ENCODE data around the gene COPG1.

COPG1 gene

DNA sequence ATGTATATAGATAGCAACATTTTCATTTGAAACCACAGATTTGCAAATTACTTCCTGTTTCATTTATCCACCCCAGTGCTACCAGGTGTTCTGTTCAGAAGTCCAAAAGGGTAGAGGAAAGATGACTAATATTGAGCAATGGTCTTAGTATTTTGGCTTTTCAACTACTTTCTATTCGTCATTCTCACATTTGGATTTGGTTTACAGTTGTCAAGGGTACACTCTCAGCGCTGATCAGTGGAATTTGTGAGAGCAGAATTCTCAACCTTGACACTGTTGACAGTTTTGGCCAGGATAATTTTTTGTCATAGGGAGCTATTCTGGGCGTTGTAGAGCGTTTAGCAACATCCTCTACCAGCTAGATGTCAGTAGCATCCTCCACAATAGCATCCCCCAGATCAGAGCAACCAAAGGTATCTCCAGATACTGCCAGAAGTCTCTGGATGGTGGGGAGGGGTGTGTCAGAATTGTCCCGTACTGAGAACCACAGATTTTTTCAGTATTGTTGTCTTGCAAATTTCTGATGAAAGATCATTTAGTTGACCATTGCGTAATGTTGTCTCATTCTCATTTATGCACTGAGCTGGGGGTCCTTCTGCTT is 33.4 kb downstream of the COPG1 start:
- DNase-seq = no peak

DNA sequence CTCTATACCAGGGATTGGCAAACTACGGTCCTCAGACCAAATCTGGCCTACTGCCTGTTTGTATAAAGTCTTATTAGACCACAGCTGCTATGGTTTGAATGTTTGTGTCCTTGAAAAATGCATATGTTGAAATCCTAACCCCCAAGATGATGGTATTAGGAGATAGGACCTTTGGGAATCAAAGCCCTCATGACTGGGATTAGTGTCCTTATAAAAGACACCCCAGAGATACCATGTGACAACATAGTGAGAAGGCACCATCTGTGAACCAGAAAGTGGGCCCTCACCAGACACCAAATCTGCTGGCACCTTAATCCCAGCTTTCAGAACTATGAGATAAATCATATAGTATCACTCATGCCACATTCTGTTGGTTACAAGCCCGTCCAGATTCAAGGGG is 36.7 kb downstream of the COPG1 start:
- DNase-seq = no peak

DNA sequence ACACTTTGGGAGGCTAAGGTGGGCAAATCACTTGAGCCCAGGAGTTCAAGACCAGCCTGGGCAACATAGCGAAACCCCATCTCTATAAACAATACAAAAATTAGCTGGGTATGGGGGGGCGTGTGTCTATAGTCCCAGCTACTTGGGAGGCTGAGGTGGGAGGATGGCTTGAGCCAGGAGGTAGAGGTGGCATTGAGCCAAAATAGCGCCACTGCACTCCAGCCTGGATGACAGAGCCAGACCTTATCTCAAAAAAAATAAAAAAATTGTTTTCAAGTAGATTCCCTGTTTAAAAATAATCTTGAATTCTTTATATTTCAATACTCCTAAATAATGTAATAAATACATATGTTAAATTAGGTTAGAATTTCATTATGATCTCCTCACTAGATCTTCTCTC is 39.0 kb downstream of the COPG1 start:
- no peak for DNase-seq

DNA sequence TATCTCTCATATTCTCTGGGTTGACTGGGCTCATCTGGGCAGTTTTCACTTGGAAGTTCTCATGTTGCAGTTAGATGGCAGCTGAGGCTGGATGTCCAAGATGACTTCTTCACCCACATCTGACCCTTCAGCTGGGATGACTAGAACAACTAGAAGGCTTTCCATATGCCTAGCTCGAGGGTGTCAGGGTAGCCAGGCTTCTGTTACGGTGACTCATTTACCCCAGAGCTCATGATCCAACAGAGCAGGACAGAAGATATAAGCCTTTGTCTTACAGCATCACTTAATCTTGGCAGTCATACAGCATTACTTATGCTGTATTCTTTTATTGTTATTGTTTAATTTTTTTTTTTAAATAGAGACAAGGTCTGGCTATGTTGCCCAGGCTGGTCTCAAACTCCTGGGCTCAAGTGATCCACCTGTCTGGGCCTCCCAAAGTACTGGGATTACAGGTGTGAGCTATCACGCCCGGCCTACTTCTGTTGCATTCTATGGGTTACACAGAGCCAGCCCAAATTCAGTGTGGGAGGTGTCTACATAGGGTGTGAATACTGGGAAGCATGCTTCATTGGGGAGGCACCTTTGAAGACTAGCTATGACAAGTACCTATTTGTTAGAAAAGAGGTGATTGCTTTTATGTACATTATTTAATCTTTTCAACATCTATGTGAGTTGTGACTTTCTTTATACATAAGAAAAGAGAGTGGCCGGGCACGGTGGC is 40.0 kb downstream of the COPG1 start:
- DNase-seq = no peak

DNA sequence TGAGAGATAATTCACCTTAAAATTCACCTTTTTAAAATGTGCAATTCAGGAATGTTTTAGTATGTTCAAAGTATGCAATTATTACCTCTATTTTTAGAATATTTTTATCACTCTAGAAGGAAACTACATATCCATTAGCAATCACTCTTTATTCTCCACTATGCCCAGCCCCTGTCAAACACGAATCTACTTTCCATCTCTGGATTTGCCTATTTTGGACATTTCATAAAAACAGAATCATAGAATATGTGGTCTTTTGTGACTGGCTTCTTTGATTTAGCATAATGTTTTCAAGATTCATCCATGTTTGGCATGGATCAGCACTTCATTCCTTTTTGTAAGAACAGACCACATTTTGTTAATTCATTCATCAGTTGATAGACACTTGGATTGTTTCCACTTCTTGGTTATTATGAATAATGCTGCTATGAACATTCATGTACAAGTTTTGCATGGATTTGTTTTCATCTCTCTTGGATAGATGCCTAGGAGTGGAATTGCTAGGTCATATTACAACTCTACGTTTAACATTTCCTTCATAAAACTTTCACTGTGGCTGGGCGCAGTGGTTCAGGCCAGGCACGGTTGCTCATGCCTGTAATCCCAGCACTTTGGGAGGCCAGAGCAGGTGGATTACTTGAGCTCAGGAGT is 42.0 kb downstream of the COPG1 start:
- DNase-seq = no peak

DNA sequence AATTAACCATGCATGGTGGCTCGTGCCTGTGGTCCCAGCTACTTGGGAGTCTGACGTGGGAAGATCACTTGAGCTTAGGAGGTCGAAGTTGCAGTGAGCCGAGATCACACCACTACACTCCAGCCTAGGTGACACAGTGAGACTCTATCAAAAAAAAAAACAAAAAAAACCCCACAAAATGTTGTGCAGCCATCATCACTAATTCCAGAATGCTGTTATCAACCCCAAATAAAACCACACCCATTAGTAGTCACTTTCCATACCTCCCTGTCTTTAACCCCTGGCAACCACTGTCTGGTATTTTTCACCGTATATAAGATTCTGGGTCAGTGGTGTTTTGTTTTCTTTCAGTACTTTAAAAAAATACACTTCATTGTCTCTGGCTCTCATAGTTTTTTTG is 45.9 kb downstream of the COPG1 start:
- no peak for DNase-seq

DNA sequence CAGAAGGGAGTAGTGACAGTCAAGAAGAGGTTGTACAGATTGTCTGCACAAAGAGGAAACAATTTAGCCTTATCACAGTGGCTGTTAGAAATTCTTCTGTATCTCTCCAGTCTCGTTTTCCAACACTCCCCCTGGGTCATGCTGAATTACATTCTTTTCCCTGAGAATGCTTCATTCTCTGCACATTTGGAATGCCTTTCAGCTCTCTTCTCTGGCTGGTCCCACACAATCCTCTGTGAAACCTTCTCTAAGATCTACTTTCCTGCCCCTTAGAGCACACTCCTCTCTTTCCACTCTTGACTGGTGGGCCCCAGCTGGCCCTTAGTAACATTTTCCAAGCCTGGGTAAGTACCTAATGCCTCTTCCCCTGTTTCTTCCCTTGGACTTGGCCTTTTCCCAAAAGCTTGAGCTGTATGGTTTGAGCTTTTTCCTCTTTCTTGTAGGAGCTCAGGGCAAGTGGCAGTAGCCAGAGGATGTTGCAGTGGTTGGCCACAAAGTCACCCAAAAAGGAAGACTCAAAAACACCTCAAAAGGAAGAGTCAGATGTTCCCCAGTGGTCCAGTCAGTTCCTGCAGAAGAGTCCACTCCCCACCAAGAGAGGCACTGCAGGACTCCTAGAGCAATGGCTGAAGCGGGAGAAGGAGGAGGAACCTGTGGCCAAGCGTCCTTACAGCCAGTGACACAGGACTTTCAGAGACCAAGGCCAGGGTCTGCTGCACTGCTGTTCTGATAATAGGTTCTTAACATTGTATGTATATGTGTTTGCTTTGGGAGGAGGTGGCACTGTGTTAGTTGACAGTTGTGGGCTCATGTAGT is 54.9 kb downstream of the COPG1 start:
- DNase-seq = no peak

DNA sequence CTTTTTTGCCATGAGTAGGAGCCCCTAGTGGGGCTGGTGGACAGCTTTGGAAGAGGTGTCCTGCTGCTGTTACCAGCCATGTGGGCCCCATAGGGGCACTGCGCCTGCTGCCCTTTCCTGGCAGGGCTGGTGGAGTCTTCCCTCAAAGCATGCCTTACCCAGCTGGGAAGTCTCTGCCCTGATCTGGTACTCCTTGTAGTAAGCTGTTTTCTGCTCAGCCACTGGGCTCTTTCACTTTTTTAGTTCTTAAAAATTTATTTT is 55.5 kb downstream of the COPG1 start:
- no peak for DNase-seq

DNA sequence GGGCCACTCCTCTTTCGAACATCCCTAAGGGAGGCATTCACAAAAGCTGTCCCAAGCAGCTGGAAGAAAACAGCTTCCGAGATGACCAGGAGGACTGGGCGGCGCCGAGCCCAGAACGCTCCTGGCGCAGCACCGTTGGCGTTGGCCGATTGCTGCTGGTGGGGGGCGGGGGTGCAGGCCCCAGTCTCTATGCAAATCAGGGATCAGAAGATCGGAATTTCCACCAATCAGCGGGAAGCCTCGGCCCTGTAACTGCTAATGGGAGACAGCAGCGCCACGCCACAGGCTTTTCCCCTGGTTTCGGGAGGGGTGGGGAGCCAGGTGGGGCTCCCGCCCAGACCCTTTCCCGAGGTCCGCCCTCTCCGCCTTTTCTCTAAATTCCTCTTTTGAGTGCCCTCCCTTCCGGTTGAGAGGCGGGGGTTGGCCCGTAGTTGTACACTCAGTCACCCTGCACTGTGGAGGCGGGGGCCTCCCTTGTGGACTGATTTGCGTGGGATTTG is 56.2 kb downstream of the COPG1 start:
- DNase-seq = no peak

DNA sequence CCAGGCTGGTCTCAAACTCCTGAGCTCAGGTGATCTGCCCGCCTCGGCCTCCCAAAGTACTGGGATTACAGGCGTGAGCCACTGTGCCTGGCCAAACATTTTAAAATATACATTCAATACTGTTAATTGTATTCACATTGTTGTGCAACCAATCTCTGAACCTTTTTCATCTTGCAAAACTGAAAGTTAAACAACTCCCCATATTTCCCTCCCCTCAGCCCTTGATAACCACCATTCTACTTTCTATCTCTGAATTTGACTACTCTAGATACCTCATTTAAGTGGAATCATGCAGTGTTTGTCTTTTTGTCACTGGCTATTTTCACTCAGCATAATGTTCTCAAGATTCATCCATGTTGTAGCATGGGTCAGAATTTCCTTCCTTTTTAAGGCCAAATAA is 59.2 kb downstream of the COPG1 start:
- DNase-seq = no peak

DNA sequence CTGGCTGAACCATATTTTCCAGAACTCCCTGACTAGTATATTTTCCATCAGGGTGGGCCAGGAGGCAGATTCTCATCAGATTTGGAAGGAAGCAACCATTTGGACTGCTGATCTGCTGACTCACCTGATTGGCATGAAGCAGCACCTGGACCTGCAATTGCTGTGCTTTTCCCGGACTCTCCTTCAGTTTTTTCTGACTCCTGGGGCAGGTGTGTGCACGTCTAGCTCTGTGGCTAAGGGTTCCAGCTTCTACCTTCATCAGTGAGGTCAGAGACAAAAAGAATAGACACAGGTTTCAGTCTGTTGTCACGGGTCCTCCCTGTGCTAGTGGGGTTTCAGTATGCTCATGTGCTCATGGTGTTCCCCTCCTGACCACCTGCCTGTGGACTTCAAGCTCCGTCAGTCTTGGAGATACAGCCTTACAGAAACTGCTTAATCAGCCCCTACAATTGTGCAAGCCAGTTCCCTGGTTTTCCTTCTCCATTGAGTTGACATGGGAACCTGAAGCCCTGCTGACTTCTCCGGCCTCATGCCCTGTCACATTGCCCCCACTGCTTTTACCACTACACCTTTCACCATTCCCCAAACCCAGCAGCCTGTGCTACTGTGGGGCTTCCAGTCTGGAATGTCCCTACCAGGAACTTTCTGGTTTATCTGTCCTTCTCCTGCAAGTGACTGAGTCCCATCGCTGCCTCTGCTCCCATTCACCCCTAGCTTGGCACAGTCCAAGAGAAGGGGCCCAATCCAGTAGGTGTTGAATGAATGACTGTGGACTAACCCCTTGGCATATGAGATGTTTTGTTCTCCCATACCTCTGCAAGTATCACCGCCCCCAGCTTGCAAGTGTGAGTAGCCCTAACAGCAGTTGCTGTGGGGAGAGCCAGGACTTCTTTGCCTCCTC is 61.0 kb downstream of the COPG1 start:
- DNase-seq = no peak

DNA sequence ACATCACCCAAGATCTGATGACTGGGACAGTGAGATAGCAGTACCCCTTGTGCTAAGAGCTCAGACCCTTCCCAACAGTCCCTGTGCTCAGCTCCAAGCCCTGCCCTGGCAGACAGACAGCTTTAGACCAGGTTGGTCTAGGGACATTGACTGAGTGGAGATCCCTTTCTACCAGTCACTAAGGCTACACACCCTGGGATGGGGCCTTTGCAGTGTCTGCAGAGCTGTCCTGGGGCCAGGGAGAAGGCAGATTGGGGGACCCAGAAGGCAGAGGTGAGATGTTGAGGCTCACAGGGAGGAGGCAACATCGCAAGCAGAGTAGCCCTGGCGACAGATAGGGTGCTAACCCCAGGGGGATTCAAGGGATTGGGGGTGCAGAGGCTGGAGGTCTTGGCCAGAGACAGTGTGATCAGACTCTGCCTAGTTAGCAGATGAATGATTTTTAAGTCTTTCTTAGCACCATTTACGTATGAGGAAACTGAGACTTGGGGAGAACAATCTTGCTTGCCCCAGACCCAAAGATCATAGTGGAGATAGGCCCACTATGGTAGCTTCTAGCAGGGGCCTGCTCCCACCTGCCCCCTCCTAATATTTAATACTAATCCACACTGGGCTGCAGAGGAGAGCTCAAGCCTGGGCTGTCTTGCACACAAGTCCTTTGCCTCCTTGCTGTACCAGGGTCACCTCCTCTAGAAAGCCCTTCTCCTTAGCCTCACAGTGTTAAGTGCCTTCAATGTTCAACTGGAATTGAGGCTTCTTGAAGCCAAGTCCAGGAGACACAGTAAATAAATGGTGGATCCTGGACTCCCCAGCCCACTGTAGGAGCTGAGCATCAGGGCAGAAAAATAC is 61.9 kb downstream of the COPG1 start:
- DNase-seq = no peak

DNA sequence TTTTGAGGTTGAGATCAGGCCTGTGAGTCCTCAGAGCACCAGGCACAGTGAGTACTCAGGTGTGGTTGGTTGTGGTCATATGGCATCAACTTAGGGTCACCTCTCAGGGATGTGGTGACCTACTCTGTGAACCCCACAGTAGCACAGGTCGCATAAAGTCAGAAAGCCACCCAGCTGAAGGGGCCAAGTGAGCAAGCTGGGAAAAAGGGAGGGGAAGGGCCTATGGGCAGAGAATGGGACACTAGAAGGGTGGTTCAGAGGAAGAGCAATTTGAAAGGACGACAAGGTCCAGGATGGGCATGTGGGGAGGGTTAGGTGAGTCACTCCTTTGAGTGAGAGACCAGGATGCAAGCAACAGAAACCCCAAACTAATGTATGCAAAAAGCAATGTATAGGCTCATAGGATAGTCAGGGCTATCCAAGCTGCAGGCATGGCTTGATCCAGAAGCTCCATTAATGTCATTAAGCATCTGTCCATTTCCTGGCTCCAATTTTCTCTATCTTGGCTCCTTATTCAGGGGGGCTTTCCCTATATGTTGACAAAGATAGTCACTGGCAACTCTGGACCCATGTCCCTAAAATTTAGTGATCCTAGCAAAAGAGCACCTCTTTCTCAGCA is 62.7 kb downstream of the COPG1 start:
- no peak for DNase-seq

DNA sequence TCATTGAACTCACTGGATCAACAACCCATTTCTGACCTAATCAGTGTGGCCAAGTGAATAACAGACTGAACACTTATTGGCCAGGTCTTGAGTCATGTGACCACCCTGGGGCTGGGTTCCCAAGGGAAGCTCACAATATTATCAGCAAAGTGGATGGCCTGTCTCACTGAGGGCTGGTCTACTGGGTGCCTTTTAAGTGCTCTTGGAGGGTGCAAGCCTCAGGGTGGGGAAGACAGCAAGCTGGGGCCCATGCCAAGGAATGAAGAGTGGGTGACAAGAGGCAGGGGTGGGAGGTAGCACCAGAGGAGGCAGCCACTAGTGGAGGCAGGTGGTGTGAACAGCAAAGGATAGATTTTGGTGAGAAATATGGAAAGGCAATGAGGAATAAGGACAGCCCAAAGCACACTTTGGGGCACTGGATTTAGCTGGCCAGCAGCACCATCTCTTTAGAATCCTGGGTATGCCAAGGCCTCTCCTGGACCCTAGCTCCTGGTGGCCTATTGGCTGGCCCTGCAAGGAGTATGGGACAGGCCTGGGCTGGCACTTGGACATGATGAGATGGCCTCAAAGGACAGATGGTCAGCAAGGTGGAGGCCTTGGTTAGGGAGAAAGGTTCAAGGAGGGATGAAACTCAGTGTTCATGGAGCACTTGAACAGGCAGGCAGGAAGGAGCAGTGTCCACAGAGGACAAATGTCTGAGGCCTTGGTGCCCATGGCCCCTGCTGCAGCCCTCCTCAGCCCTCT is 63.4 kb downstream of the COPG1 start:
- no peak for DNase-seq

DNA sequence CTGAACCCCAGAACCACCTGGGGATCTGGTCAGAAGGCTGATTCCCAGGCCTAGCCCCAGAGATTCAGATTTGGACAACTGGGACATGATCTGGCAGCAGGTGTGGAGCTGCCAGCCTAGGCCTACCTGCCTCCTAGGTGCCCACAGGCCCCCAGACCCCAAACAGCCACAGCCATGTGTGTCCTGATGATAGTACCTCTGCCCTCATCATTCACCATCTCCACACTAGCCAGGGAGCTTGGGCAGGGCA is 63.9 kb downstream of the COPG1 start:
- DNase-seq = no peak

DNA sequence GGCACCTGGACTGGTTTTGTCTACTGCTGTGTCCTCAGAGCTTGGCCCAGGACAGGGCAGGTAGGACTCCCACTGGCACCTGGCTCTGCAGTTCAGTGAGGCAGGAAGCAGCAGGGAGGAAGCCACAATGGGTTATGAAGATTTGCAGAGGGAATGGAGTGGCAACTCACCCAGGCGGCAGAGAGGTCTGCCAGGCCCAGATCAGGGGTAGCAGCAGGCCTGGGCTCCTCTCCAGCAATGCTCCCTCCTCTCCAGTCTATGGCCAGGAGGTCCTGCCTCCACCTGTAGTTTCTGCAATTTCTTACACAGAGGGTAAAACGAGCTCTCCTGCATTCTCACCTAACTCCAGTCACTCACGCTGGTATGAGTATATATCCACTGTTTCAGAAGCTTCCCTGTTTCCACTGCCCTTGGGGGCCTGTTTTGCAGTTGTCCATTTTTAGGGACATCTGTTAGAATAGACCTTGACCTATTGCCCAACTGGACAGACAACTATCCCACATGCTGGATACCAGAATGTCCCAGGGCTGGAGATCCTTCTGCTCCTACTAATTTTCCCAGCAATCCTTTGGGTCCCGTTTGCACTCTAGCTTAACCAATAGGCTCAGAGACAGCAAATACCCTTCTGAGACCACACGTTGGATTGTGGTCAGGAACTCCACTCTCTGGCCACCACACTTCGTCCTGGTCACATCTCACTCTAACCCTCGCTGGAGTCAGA is 64.4 kb downstream of the COPG1 start:
- DNase-seq = no peak

DNA sequence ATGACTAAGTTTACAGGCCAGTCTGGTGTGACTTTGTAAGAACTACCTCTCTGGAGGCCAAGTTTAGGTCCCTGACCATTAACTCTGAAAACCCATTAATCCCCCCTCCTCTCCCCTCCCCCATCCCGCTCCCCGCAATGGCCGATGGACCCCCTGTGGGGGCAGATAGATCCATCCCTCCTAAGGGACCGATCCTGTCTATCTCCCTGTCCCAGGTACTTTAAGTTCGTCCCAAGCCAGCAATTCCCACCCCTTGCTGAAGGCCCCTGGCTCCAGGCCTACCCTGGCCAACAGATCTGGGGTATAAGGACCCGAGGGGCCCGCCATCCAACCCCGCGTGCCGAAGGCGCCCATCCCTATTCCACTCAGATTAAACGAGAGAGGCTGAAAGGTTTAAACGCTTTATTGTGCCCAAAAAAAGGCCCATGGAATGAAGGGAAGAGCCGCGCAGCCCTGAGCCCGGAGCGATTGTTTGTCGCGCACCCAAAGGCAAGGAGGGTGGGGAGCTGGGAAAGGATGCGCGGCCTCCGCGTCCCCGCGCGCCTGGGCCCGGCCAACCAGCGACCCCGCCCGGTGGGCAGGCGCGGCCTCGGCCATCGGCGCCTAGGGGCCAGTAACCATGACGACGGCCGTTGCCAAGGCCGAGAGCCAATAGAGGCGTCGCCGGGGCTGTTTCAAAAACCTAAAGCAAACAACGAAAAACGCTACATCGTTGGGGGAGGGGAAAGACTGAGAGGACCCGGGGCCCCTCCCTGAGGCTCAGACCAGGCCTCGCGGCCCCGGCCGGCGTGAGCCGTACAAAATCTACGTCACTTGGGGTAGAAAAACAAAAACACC is 65.2 kb downstream of the COPG1 start:
- DNase-seq = no peak

DNA sequence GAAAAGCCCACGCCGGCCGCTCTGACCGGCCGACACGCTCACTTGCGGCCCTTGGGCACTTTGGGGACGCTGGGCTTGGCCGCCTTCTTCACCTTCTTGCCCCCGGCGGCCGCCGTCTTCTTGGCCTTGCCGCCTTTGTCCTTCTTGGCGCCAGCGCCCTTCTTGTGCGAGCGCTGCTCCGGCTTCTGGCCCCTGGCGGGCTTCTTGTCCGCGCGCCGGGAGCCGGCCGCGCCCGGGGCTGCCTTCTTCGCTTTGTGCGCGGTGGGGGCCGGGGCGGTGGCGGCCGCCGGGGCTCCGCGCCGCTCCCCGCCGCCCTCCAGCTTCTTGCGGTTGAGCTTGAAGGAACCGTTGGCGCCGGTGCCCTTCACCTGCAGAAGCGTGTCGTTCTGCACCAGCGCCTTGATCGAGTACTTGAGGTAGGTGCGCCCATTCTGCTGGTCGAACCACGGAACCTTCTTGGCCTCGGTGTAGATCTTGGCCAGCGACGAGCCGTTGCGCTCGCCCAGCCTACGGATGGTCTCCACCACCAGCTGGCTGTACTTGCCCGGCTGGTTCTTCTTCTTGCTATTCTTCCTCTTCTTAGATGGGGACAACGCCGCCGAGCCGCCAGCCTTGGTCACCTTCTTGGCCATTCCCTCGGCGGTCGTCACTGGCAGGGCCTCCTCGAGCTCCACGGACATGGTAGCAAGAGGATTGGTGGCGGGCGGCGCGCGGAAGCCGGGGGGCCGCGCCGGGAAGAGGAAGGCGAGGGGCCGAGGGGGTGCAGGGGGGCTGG is 66.0 kb downstream of the COPG1 start:
- DNase-seq = no peak

DNA sequence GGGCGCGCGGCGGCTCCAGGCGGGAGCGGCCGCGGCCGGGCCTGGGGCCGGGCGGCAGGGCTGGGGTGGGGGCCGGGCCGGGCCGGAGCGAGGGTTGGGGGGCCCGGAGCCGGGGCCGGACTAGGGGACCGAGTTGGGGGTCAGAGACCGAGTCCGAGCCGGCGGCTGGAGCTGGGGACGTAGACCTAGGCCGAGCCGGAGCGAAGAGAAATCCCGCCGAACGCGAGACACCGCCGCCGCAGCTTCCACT is 66.5 kb downstream of the COPG1 start:
- no peak for DNase-seq

All from activated CD4-positive, alpha-beta T cell treated with anti-CD3 and anti-CD28 coated beads for 1 hour (primary cell).